HepG2 (cell line): Measurements from ENCODE around the gene MAJIN. TPM values are rescaled to one million over a fixed set of nuclear protein-coding genes. Genes with fewer than 3 reads are reported as not detected.
A peak's percentile ranks its signal among the peaks of the same experiment; 100 is the strongest.

Source experiments
- CTCF ChIP-seq: sonication (generic); formaldehyde crosslinking; IDR thresholded peaks from 2 replicates; pipeline ENCODE4 v1.5.0; 2020; ENCODE audit warnings: mild to moderate bottlenecking, missing genetic modification reagents, moderate library complexity
- HIC2 ChIP-seq: sonication (generic); formaldehyde crosslinking; IDR thresholded peaks from 2 replicates; pipeline ENCODE4 v1.9.0; 2022; ENCODE audit warnings: low read depth, missing genetic modification reagents
- HNRNPLL ChIP-seq: fragments of 200-400 bp; formaldehyde crosslinking; IDR thresholded peaks from 2 replicates; pipeline ENCODE4 v1.6.1; 2017; ENCODE audit warnings: mild to moderate bottlenecking, low read depth, low read length; ENCODE audit not compliant: poor library complexity, severe bottlenecking
- MEF2D ChIP-seq: sonication (generic); formaldehyde crosslinking; IDR thresholded peaks from 2 replicates; pipeline ENCODE4 v1.5.1; 2020; ENCODE audit warnings: mild to moderate bottlenecking, missing genetic modification reagents
- MTA1 ChIP-seq: sonication (generic); formaldehyde crosslinking; IDR thresholded peaks from 2 replicates; pipeline ENCODE4 v1.4.0; 2020; ENCODE audit warnings: missing genetic modification reagents, mild to moderate bottlenecking, borderline replicate concordance
- NFAT5 ChIP-seq: sonication (generic); formaldehyde crosslinking; IDR thresholded peaks from 2 replicates; pipeline ENCODE4 v1.4.0; 2020; ENCODE audit warnings: missing genetic modification reagents
- NR2F2 ChIP-seq: IDR thresholded peaks from 2 replicates; pipeline ENCODE4 v1.6.1; 2012; ENCODE audit warnings: low read depth, inconsistent platforms, borderline replicate concordance
- PAF1 ChIP-seq: IDR thresholded peaks from 2 replicates; pipeline ENCODE4 v1.6.1; 2016; ENCODE audit warnings: missing genetic modification reagents, missing compliant biosample characterization
- RFX1 ChIP-seq: fragments of 450-650 bp; IDR thresholded peaks from 2 replicates; pipeline ENCODE4 v1.6.1; 2017
- UBTF ChIP-seq: sonication (generic); formaldehyde crosslinking; IDR thresholded peaks from 2 replicates; pipeline ENCODE4 v1.4.0; 2020; ENCODE audit warnings: mild to moderate bottlenecking, missing genetic modification reagents
- USF2 ChIP-seq, 2 experiments: sonication (generic) in 1 of 2; formaldehyde crosslinking in 1 of 2; IDR thresholded peaks; 2 replicates each; pipeline versions ENCODE4 v1.5.1 to v1.6.1; 2011 to 2020; ENCODE audit warnings: borderline replicate concordance in 1 of 2, low read depth in 1 of 2, low read length in 1 of 2, mild to moderate bottlenecking in 1 of 2, missing genetic modification reagents in 1 of 2, moderate library complexity in 1 of 2
- ZNF18 ChIP-seq: sonication (generic); formaldehyde crosslinking; IDR thresholded peaks from 2 replicates; pipeline ENCODE4 v1.8.0; 2022; ENCODE audit warnings: mild to moderate bottlenecking, missing genetic modification reagents; ENCODE audit not compliant: insufficient replicate concordance
- polyA plus RNA-seq, 8 experiments: library from polyadenylated mRNA; depleted of rRNA in 3 of 8; stranded (reverse) in 7 of 8; unstranded in 1 of 8; fragments of >200 nt; fragmentation: Illumina TruSeq in 4 of 8; extraction: Trizol in 4 of 8; gene quantifications; 2 replicates each; pipeline versions ENCODE4 v1.2.1 to v1.2.3, GENCODE V29; 2011 to 2016; ENCODE audit warnings: low read depth in 4 of 8, missing spikeins in 1 of 8, mixed read lengths in 1 of 8; ENCODE audit not compliant: insufficient read depth in 1 of 8
- total RNA-seq, 5 experiments: library from RNA; depleted of rRNA; stranded (reverse); fragments of >200 nt; fragmentation: Illumina TruSeq; extraction: Trizol; gene quantifications; 2 replicates each; pipeline ENCODE4 v1.2.3, GENCODE V29; 2016; ENCODE audit warnings: low read depth in 1 of 5

The MAJIN gene
- total and polyA plus RNA-seq, 2 of the 13 experiments (the other 11 are each of a cell fraction or from before 2014, with no cell fraction given): not detected

GRCh38 chr11:64999478-64999877 lies 27.6 kb upstream of the MAJIN start (continued):
- TF ChIP-seq HIC2: 0 out of 2 replicates have a peak, but pooled peaks have one; percentile 20
- TF ChIP-seq CTCF: no peak
- 0 out of 2 replicates have a peak, but pooled peaks have one; percentile 13 for TF ChIP-seq NR2F2
- no peak for TF ChIP-seq MTA1
- 0 out of 2 replicates have a peak, but pooled peaks have one; percentile 10 for TF ChIP-seq UBTF
- 0 out of 2 replicates have a peak, but pooled peaks have one; percentile 0 for TF ChIP-seq MEF2D (CRISPR knock-in tag)
- TF ChIP-seq PAF1 (CRISPR knock-in tag): no peak
- no peak for TF ChIP-seq HNRNPLL
- TF ChIP-seq RFX1: no peak
- TF ChIP-seq ZNF18 (CRISPR knock-in tag): peak; percentile 10
- no peak for TF ChIP-seq USF2 (IDR thresholded peaks at IDR 0.05; ENCODE audit: low read depth, low read length)
- TF ChIP-seq USF2 (CRISPR knock-in tag; IDR thresholded peaks at IDR 0.05; ENCODE audit: borderline replicate concordance): no peak
- TF ChIP-seq NFAT5 (CRISPR knock-in tag): no peak
